ENCODE results near the gene DELE1. TPM values are rescaled to one million over a fixed set of nuclear protein-coding genes. Genes with fewer than 3 reads are reported as not detected.

DELE1 gene, protein sequence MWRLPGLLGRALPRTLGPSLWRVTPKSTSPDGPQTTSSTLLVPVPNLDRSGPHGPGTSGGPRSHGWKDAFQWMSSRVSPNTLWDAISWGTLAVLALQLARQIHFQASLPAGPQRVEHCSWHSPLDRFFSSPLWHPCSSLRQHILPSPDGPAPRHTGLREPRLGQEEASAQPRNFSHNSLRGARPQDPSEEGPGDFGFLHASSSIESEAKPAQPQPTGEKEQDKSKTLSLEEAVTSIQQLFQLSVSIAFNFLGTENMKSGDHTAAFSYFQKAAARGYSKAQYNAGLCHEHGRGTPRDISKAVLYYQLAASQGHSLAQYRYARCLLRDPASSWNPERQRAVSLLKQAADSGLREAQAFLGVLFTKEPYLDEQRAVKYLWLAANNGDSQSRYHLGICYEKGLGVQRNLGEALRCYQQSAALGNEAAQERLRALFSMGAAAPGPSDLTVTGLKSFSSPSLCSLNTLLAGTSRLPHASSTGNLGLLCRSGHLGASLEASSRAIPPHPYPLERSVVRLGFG
- total RNA-seq: 49.8 and 54.3 TPM in 2 replicates

DNA sequence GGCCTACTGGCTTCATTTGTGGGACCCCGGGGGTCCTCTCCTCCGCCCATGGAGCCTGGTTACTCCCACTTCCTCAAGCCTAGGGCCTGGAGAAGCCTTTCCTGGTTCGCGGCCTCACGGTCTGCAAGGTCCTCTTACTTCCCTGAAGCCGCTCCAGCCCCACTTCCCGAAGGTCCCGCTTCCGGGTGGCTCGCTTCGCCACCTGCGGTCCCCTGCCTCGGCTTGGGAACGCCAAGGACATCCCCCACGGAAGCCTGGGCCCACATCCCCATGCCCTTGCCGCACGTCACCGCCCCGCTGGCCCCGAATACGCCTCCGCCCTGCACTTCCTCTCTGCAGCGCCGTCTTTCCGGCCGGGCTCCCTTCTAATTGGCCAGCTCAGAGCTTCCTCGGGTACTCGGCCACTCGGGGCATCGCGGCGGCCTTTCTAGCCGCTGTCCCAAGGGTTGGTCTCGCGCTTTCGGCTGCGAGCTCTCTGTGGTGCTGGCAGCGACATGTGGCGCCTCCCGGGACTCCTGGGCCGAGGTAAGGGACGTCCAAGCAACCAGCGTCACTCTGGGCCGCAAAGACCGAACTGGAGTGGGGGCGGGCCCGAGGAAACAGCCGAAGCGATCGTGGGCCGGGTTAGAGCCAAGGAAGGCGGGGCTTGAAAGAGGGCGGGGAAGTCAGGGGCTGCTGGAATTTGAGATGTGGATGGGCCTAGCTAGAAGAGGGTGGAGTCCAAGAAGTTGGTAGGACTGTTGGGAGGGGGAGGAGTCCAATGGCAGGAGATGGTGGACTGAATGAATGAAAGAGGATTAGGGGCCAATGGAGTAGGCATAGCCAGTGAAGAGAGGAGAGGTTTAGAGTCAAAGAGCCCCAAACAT, at the start of gene DELE1:
TSS of gene DELE1 (plus strand) at position 424 of the 866 bp plus-strand sequence. CDS start at position 495, 71 bp downstream.

DNA sequence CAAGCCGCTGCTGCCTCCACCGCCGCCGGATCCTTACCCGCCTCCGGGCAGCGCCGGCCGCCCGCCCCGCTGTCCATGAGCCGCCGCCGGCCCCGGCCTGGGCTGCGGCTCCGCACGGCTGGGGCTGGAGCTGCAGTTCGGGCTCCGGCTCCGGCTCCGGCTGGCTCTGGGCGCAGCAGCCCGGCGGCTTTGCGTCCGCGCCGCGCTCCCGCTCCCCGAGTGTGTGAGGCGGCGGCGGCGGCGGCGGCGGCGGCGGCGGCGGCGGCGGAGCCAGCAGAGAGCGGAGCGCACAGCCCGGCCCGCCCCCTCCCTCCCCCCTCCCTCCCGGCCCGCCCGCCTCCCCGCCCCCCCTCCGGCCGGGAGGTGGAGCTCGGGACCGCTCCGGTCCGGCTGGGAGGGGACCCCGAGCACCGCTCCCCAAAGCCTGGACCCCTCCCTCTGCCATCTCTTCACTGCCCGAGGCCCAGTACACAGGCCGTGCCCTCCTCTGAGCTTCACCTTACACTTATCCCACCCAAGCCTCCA, 45.4 kb upstream of the DELE1 start, which contains the start of gene PCDH1:
TSS of gene PCDH1 (minus strand) at position 225 of the 525 bp plus-strand sequence. CDS start at position 77, 148 bp downstream.

DNA sequence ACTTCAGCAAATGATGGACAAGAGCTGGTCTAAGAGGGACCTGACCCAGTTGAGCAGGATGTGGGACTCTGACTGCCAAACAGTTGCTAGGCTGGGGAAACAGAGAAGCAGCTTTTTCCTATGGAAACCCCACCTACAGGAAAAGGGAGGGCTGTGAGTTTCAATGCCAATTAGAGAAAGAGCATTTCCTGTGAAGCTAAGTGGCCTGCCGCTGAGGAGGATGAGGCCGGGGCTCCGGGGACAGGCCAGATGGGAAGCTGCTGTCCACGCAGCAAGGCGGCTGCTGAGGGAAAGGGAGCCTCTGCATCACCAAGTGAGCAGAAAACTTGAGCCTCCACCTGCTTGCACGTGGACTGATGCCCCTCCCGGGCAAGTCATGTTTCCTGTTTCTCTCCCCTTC, 34.4 kb downstream of the DELE1 start, which contains the start of gene PCDH12:
TSS of gene PCDH12 (minus strand) at position 90 of the 400 bp plus-strand sequence. CDS start 351 bp downstream, outside the sequence.

DNA sequence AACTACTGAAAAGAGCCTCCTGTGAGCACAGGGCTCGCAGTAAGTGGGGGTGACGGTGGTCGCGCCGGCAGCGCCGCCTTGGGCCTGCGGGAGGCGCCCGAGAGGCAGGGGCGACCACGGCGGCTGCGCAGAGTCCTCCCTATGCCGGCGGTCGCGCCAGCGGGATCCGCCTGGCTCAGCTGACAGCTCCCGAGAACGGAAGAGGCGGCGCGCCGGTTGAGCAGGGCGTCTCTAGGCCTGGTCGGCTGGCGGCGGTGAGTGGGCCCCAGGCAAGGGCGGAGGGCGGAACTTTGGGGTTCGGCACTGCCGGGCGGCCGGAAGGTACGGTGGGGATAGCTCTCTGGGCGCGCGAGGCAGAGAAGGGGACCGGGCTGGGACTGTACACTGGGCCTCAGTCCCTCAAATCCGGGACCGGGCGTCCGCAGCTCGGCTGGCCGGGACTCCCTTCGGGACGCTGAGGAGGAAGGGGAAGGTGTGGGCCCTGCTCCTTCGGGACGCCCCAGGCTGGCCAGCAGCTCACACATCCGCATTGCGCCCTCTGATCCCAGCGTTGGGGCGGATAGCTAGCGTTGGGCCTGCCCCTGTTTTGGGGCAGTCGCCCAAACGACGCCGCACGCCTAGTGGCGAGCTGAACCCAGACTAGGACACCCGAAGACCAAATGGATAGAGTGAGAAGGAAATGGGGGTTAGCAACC, 45.4 kb downstream of the DELE1 start, which contains the start of gene RNF14:
TSS of gene RNF14 (plus strand) at position 192 of the 695 bp plus-strand sequence. CDS start 4,484 bp downstream, outside the sequence.

Other genes starting within 250 kb of the DELE1 start
- gene ARAP3, start 241.6 kb upstream of the DELE1 start, total RNA-seq: 4.5 and 6.8 TPM in 2 replicates
- gene PCDH1, start 45.5 kb upstream of the DELE1 start, total RNA-seq: 0.33 and 0.58 TPM in 2 replicates
- gene PCDH12, start 34.3 kb downstream of the DELE1 start, total RNA-seq: 0.15 and 0.17 TPM in 2 replicates
- 71.6 and 72.6 TPM in 2 replicates for gene RNF14, start 45.2 kb downstream of the DELE1 start, total RNA-seq
- 81.4 and 172 TPM in 2 replicates for gene GNPDA1, start 89.2 kb downstream of the DELE1 start, total RNA-seq
- 107 and 127 TPM in 2 replicates for gene NDFIP1, start 184.9 kb downstream of the DELE1 start, total RNA-seq